GM19372 (cell line): ENCODE results near the gene CDK14.
A peak's percentile ranks its signal among the peaks of the same experiment; 100 is the strongest.
"Not testable (repeated sequence)": the region's sequence is repeated elsewhere in the genome, so short reads cannot be mapped to it uniquely, and the experiment has no call there.

Experiments used
- ATAC-seq: cut with Tn5 transposase; IDR thresholded peaks from one replicate; pipeline ENCODE4 v1.9.1; 2021; ENCODE audit warnings: mild to moderate bottlenecking, low read depth, moderate library complexity; ENCODE audit not compliant: unreplicated experiment

CDK14 gene

GRCh38 chr7:90876701-90877100 lies 280.6 kb downstream of the CDK14 start:
- ATAC-seq: no peak

GRCh38 chr7:90877201-90877600 lies 281.1 kb downstream of the CDK14 start:
- peak; percentile 65 for ATAC-seq

- ATAC-seq: no peak
Observed at GRCh38 chr7:90879924-90880323, 283.8 kb downstream of the CDK14 start.

GRCh38 chr7:90886416-90886815 lies 290.3 kb downstream of the CDK14 start:
- no peak for ATAC-seq

- ATAC-seq: no peak
Observed at GRCh38 chr7:90889210-90889609, 293.1 kb downstream of the CDK14 start.

- ATAC-seq: no peak
Observed at GRCh38 chr7:90889644-90890043, 293.5 kb downstream of the CDK14 start.

- no peak for ATAC-seq
Observed at GRCh38 chr7:90891529-90891928, 295.4 kb downstream of the CDK14 start.

GRCh38 chr7:90892213-90892612 lies 296.1 kb downstream of the CDK14 start:
- ATAC-seq: peak; percentile 66

- ATAC-seq: no peak
Observed at GRCh38 chr7:90894122-90894521, 298.0 kb downstream of the CDK14 start.

- no peak for ATAC-seq
Observed at GRCh38 chr7:90896458-90896857, 300.3 kb downstream of the CDK14 start.

GRCh38 chr7:90897961-90898469 lies 301.9 kb downstream of the CDK14 start:
- ATAC-seq: no peak

GRCh38 chr7:90900628-90901356 lies 304.7 kb downstream of the CDK14 start:
- ATAC-seq: no peak

GRCh38 chr7:90903841-90904240 lies 307.7 kb downstream of the CDK14 start:
- ATAC-seq: no peak

GRCh38 chr7:90910136-90910535 lies 314.0 kb downstream of the CDK14 start:
- no peak for ATAC-seq

GRCh38 chr7:90916319-90916718 lies 320.2 kb downstream of the CDK14 start:
- no peak for ATAC-seq

GRCh38 chr7:90917539-90917938 lies 321.4 kb downstream of the CDK14 start:
- ATAC-seq: no peak

- ATAC-seq: no peak
Observed at GRCh38 chr7:90918303-90918702, 322.2 kb downstream of the CDK14 start.

- ATAC-seq: no peak
Observed at GRCh38 chr7:90919816-90920215, 323.7 kb downstream of the CDK14 start.

GRCh38 chr7:90920336-90920735 lies 324.2 kb downstream of the CDK14 start:
- ATAC-seq: no peak

- ATAC-seq: no peak
Observed at GRCh38 chr7:90923541-90923997, 327.4 kb downstream of the CDK14 start.

- ATAC-seq: not testable (repeated sequence)
Observed at GRCh38 chr7:90928700-90929424, 332.7 kb downstream of the CDK14 start.
